ENCODE results near the gene CFAP97D1.
"Not testable (repeated sequence)": the region's sequence is repeated elsewhere in the genome, so short reads cannot be mapped to it uniquely, and the experiment has no call there.

CFAP97D1 gene

GRCh38 chr17:43789482-43789881, 9.2 kb downstream of the CFAP97D1 start:
- Histone ChIP-seq H2AFZ (ENCODE audit: low read depth, low read length) (no peak overlapping the region), H3K27ac (ENCODE audit: low read length) (no peak overlapping the region), H3K4me1 (ENCODE audit: insufficient read depth, low read length) (no peaks in the 10 kb centered on the region), H3K36me3 (ENCODE audit: insufficient read depth, low read length) (no peaks in the 10 kb centered on the region), H3K9me3 (ENCODE audit: insufficient read depth, low read length, severe bottlenecking) (no peaks in the 10 kb centered on the region), H3K27me3 (ENCODE audit: insufficient read depth, low read length, poor library complexity) (no peaks in the 10 kb centered on the region), H4K20me1 (ENCODE audit: insufficient read depth, low read length) (no peaks in the 10 kb centered on the region), H3K79me2 (ENCODE audit: insufficient read depth, low read length) (no peaks in the 10 kb centered on the region), H3K4me2 (ENCODE audit: insufficient read depth, low read length) (no peak overlapping the region), H3K4me3 (ENCODE audit: low read depth in 1 of 2, low read length in 2 of 2) (no peak overlapping the region), H3K9ac (ENCODE audit: low read depth, low read length) (no peak overlapping the region)
- ATAC-seq (ENCODE audit: insufficient read depth, low read depth) (no peak), DNase-seq (no peak)
- TF ChIP-seq EZH2 (IDR thresholded peaks at IDR 0.05; ENCODE audit: borderline replicate concordance, low read depth, low read length, severe bottlenecking) (no peak), CTCF (IDR thresholded peaks at IDR 0.05; ENCODE audit: borderline replicate concordance, extremely low read depth, low read length, poor library complexity, severe bottlenecking) (no peak)

GRCh38 chr17:43790311-43790940, 10.2 kb downstream of the CFAP97D1 start:
- Histone ChIP-seq H3K9me3 (ENCODE audit: insufficient read depth, low read length, severe bottlenecking) (no peaks in the 10 kb centered on the region), H3K4me2 (ENCODE audit: insufficient read depth, low read length) (no peak overlapping the region), H3K27ac (ENCODE audit: low read length) (no peak overlapping the region), H3K4me3 (ENCODE audit: low read depth in 1 of 2, low read length in 2 of 2) (no peak overlapping the region), H3K9ac (ENCODE audit: low read depth, low read length) (no peak overlapping the region), H3K36me3 (ENCODE audit: insufficient read depth, low read length) (no peaks in the 10 kb centered on the region), H3K4me1 (ENCODE audit: insufficient read depth, low read length) (no peaks in the 10 kb centered on the region), H3K79me2 (ENCODE audit: insufficient read depth, low read length) (no peaks in the 10 kb centered on the region), H2AFZ (ENCODE audit: low read depth, low read length) (no peak overlapping the region), H3K27me3 (ENCODE audit: insufficient read depth, low read length, poor library complexity) (no peaks in the 10 kb centered on the region), H4K20me1 (ENCODE audit: insufficient read depth, low read length) (no peaks in the 10 kb centered on the region)
- no peak for DNase-seq
- no peak for ATAC-seq (ENCODE audit: insufficient read depth, low read depth)
- TF ChIP-seq EZH2 (IDR thresholded peaks at IDR 0.05; ENCODE audit: borderline replicate concordance, low read depth, low read length, severe bottlenecking) (no peak), CTCF (IDR thresholded peaks at IDR 0.05; ENCODE audit: borderline replicate concordance, extremely low read depth, low read length, poor library complexity, severe bottlenecking) (peak; percentile 14)

GRCh38 chr17:43791589-43791988, 11.4 kb downstream of the CFAP97D1 start:
- Histone ChIP-seq H3K4me1 (ENCODE audit: insufficient read depth, low read length) (no peaks in the 10 kb centered on the region), H4K20me1 (ENCODE audit: insufficient read depth, low read length) (no peaks in the 10 kb centered on the region), H3K36me3 (ENCODE audit: insufficient read depth, low read length) (no peaks in the 10 kb centered on the region), H3K79me2 (ENCODE audit: insufficient read depth, low read length) (no peaks in the 10 kb centered on the region), H3K4me3 (ENCODE audit: low read depth in 1 of 2, low read length in 2 of 2) (no peak overlapping the region), H3K4me2 (ENCODE audit: insufficient read depth, low read length) (no peak overlapping the region), H2AFZ (ENCODE audit: low read depth, low read length) (no peak overlapping the region), H3K9me3 (ENCODE audit: insufficient read depth, low read length, severe bottlenecking) (no peaks in the 10 kb centered on the region), H3K27me3 (ENCODE audit: insufficient read depth, low read length, poor library complexity) (no peaks in the 10 kb centered on the region), H3K9ac (ENCODE audit: low read depth, low read length) (no peak overlapping the region), H3K27ac (ENCODE audit: low read length) (no peak overlapping the region)
- no peak for TF ChIP-seq EZH2 (IDR thresholded peaks at IDR 0.05; ENCODE audit: borderline replicate concordance, low read depth, low read length, severe bottlenecking)
- TF ChIP-seq CTCF (IDR thresholded peaks at IDR 0.05; ENCODE audit: borderline replicate concordance, extremely low read depth, low read length, poor library complexity, severe bottlenecking) = no peak
- DNase-seq = no peak
- ATAC-seq (ENCODE audit: insufficient read depth, low read depth) = no peak

- H3K36me3 ChIP-seq (ENCODE audit: insufficient read depth, low read length); H3K4me1 ChIP-seq (ENCODE audit: insufficient read depth, low read length); H3K79me2 ChIP-seq (ENCODE audit: insufficient read depth, low read length); H2AFZ ChIP-seq (ENCODE audit: low read depth, low read length); H3K27me3 ChIP-seq (ENCODE audit: insufficient read depth, low read length, poor library complexity); H3K4me2 ChIP-seq (ENCODE audit: insufficient read depth, low read length); H4K20me1 ChIP-seq (ENCODE audit: insufficient read depth, low read length); H3K9me3 ChIP-seq (ENCODE audit: insufficient read depth, low read length, severe bottlenecking); ATAC-seq (ENCODE audit: insufficient read depth, low read depth); H3K4me3 ChIP-seq (ENCODE audit: low read depth in 1 of 2, low read length in 2 of 2); DNase-seq; H3K27ac ChIP-seq (ENCODE audit: low read length); H3K9ac ChIP-seq (ENCODE audit: low read depth, low read length): not testable (repeated sequence)
Measured at GRCh38 chr17:43792668-43793067, 12.4 kb downstream of the CFAP97D1 start.

GRCh38 chr17:43798024-43798423, 17.8 kb downstream of the CFAP97D1 start:
- not testable (repeated sequence) for H3K4me1 ChIP-seq (ENCODE audit: insufficient read depth, low read length); H3K27ac ChIP-seq (ENCODE audit: low read length); H3K9ac ChIP-seq (ENCODE audit: low read depth, low read length); H3K36me3 ChIP-seq (ENCODE audit: insufficient read depth, low read length); H3K9me3 ChIP-seq (ENCODE audit: insufficient read depth, low read length, severe bottlenecking); H4K20me1 ChIP-seq (ENCODE audit: insufficient read depth, low read length); H2AFZ ChIP-seq (ENCODE audit: low read depth, low read length); H3K79me2 ChIP-seq (ENCODE audit: insufficient read depth, low read length); H3K4me2 ChIP-seq (ENCODE audit: insufficient read depth, low read length); ATAC-seq (ENCODE audit: insufficient read depth, low read depth); H3K4me3 ChIP-seq (ENCODE audit: low read depth in 1 of 2, low read length in 2 of 2)
- peaks cover 19% of the 10 kb centered on the region for H3K27me3 ChIP-seq (ENCODE audit: insufficient read depth, low read length, poor library complexity)
- peak; percentile 6 for DNase-seq

Data from DND-41 (cell line).